A673 (cell line): ENCODE data around the gene SETD4.

Experiments used
- EZH2 ChIP-seq: fragments of 200-600 bp; sonication (generic); IDR thresholded peaks from 2 replicates; pipeline ENCODE4 v1.6.1; 2017; ENCODE audit warnings: borderline replicate concordance, low read depth, mild to moderate bottlenecking, mixed read lengths, antibody characterized with exemption, low read length; ENCODE audit not compliant: poor library complexity, severe bottlenecking
- TF ChIP-seq, protein P1 (sequence below): fragments of 300-800, 200-600 bp; sonication (generic); conservative IDR thresholded peaks from 2 replicates; pipeline ENCODE4 v1.5.1; 2017; ENCODE audit warnings: low read depth, mild to moderate bottlenecking, antibody characterized with exemption, low read length, moderate library complexity, mixed read lengths

GRCh38 chr21:36022427-36023091 lies 37.8 kb downstream of the SETD4 start:
- TF ChIP-seq, protein P1, sequence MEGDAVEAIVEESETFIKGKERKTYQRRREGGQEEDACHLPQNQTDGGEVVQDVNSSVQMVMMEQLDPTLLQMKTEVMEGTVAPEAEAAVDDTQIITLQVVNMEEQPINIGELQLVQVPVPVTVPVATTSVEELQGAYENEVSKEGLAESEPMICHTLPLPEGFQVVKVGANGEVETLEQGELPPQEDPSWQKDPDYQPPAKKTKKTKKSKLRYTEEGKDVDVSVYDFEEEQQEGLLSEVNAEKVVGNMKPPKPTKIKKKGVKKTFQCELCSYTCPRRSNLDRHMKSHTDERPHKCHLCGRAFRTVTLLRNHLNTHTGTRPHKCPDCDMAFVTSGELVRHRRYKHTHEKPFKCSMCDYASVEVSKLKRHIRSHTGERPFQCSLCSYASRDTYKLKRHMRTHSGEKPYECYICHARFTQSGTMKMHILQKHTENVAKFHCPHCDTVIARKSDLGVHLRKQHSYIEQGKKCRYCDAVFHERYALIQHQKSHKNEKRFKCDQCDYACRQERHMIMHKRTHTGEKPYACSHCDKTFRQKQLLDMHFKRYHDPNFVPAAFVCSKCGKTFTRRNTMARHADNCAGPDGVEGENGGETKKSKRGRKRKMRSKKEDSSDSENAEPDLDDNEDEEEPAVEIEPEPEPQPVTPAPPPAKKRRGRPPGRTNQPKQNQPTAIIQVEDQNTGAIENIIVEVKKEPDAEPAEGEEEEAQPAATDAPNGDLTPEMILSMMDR, result no peak
- no peak for TF ChIP-seq EZH2
